Measurements from ENCODE around the gene KRT9. TPM values are rescaled to one million over a fixed set of nuclear protein-coding genes. Genes with fewer than 3 reads are reported as not detected.
A peak's percentile ranks its signal among the peaks of the same experiment; 100 is the strongest.
"Not testable (repeated sequence)": the region's sequence is repeated elsewhere in the genome, so short reads cannot be mapped to it uniquely, and the experiment has no call there.

Gene KRT9
- total RNA-seq, 1 experiment from 2014 or later = 0.21 TPM

DNA sequence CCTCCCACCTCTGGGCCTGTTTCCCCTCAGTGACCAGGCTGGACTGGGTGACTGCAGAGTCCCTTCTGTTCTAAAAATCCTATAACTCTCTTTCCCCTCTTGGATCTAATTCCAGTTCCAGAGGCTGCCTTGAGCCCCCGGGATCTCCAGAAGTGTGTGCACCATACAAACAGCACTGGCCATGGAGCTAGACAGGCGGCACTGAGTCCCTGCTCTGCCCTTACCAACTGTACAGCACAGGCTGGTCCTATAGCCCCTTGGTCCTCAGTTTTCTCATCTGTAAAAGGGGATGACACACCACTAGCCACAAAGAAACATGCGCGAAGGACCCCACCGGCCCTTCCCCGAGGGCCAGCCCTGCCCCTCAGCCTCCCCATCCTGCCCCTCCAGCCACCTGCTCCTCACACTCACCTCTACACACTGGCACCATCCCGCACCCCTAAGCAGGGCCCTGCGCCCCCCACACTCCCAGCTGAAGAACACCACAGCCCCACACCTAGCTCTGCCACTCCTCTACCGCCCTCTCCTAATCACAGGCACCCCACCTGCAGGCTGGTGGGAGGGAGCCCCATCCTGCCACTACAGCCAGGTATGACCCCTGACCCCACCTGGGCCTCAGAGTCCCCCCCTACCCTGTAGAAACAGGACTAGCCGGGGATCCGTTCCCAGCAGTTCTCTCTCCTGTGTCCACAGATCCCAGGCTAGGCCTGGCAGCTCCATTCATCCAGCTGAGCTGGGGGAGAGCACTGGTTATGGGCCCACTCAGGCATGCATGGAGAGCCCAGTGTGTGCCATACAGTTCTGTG, 41.6 kb upstream of the KRT9 start:
- no peaks in the 10 kb centered on the region for H3K27me3 Mint-ChIP-seq (ENCODE audit: insufficient read depth, unreplicated experiment)
- no peak for DNase-seq (ENCODE audit: unreplicated experiment)
- TF ChIP-seq, protein P1, sequence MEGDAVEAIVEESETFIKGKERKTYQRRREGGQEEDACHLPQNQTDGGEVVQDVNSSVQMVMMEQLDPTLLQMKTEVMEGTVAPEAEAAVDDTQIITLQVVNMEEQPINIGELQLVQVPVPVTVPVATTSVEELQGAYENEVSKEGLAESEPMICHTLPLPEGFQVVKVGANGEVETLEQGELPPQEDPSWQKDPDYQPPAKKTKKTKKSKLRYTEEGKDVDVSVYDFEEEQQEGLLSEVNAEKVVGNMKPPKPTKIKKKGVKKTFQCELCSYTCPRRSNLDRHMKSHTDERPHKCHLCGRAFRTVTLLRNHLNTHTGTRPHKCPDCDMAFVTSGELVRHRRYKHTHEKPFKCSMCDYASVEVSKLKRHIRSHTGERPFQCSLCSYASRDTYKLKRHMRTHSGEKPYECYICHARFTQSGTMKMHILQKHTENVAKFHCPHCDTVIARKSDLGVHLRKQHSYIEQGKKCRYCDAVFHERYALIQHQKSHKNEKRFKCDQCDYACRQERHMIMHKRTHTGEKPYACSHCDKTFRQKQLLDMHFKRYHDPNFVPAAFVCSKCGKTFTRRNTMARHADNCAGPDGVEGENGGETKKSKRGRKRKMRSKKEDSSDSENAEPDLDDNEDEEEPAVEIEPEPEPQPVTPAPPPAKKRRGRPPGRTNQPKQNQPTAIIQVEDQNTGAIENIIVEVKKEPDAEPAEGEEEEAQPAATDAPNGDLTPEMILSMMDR (IDR thresholded peaks at IDR 0.05; ENCODE audit: unreplicated experiment) = no peak
- H3K4me3 Mint-ChIP-seq (ENCODE audit: unreplicated experiment) = no peak overlapping the region
- ChIA-PET POLR2A (interaction anchor here (0.9 to 2.4 kb wide), 13 partner anchors 7 to 76 kb away, joined by 3 to 16 read pairs (median 4); partner anchors contain the start of gene KRT17), CTCF (interaction anchor here (0.5 to 3.9 kb wide), 7 partner anchors 33 to 98 kb away, joined by 3 to 22 read pairs (median 3); no protein-coding TSS in a partner anchor)
- intact Hi-C loops (cut with micrococcal nuclease) = no loop called here
- peaks cover 77% of the 10 kb centered on the region for H3K36me3 Mint-ChIP-seq (ENCODE audit: insufficient read depth, unreplicated experiment)
- H3K9me3 Mint-ChIP-seq (ENCODE audit: unreplicated experiment) = no peaks in the 10 kb centered on the region
- H3K4me1 Mint-ChIP-seq (ENCODE audit: insufficient read depth, unreplicated experiment) = peaks cover 27% of the 10 kb centered on the region
- H3K27ac Mint-ChIP-seq (ENCODE audit: low read depth, unreplicated experiment) = peak overlapping the region; percentile 50
- no TSS peak for BruUV-seq (replicated peaks)

DNA sequence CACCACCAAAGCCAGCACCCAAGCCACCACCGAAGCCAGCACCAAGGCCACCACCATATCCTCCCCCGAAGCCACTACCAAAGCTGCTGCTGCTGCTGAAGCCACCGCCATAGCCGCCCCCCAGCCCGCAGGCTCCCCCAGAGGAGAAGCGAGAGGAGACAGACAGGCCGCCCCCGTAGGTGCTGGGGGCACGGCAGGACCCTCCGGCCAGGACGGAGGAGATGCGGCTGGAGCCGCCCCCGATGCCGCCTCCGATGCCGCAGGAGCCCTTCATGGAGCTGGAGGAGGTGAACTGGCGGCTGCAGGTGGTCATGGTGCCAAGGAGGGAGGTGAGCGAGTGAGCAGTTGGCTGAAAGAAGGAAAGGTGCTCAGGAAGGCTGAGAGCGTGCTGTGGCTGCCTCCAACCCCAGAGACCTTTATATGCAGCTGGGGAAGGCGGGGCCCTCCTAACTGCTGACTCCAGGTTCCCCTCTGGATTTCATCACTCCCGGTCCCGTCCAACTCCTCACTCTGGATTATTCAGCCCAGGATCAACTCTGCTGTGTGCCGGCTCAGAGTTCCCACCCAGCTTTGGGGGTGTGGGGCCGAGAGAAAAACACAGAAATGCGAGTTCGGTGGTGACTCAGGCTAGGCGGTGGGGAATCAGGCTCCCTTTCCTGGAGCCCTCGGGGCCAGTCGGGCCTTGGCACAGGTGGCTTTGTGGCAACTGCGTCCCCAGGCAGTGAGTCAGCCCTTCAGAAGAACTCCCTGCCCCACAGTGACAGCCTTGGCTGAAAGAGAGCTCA, 40.7 kb upstream of the KRT9 start, which contains the start of gene KRT16:
Gene KRT16 (minus strand): TSS at position 392 of the 785 bp plus-strand sequence. CDS start 79 bp downstream, at position 313.
- ChIA-PET CTCF (interaction anchor here (0.5 to 3.9 kb wide), 5 partner anchors 32 to 93 kb away, joined by 3 to 22 read pairs (median 3); no protein-coding TSS in a partner anchor), POLR2A (interaction anchor here (0.7 to 2.4 kb wide), 13 partner anchors 8 to 762 kb away, joined by 3 to 16 read pairs (median 4); partner anchors contain the start of gene KRT17)
- intact Hi-C loops (cut with micrococcal nuclease); BruUV-seq (replicated peaks); H3K27me3 Mint-ChIP-seq (ENCODE audit: insufficient read depth, unreplicated experiment); H3K9me3 Mint-ChIP-seq (ENCODE audit: unreplicated experiment): not testable (repeated sequence)
- Mint-ChIP-seq H3K4me1 (ENCODE audit: insufficient read depth, unreplicated experiment) (peaks cover 27% of the 10 kb centered on the region), H3K4me3 (ENCODE audit: unreplicated experiment) (peak within 1 kb of the TSS; percentile 62), H3K36me3 (ENCODE audit: insufficient read depth, unreplicated experiment) (peaks cover 70% of the 10 kb centered on the region), H3K27ac (ENCODE audit: low read depth, unreplicated experiment) (peak within 1 kb of the TSS; percentile 50)
- DNase-seq (ENCODE audit: unreplicated experiment) = peak; percentile 85

DNA sequence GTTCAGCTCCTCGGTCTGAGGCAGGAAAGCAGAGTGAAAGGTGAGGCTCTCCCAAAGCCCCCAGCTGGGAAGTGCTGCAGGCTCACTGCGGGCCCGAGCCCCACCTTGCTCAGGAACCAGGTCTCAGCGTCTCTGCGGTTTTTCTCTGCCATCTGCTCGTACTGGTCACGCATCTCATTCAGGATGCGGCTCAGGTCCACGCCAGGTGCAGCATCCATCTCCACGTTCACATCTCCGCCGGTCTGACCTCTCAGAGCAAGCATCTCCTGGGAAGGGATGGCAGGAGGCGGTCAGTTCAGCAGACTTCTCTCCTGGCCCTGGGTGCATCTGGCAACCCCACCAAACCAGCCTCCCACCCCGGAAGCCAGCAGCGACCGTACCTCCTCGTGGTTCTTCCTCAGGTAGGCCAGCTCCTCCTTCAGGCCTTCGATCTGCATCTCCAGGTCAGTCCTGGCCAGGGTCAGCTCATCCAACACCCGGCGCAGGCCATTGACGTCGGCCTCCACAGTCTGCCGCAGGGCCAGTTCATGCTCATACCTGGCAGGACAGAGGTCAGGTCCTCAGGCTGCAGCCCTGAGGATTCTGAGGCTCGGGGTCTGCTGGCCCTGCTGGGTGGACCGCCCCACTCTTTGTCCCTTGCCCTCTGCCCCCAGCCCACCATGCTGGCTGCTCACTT, 39.2 kb upstream of the KRT9 start:
- Mint-ChIP-seq H3K4me1 (ENCODE audit: insufficient read depth, unreplicated experiment) (peaks cover 27% of the 10 kb centered on the region), H3K27ac (ENCODE audit: low read depth, unreplicated experiment) (no peak overlapping the region), H3K4me3 (ENCODE audit: unreplicated experiment) (peak overlapping the region; percentile 62), H3K9me3 (ENCODE audit: unreplicated experiment) (peaks cover 14% of the 10 kb centered on the region), H3K27me3 (ENCODE audit: insufficient read depth, unreplicated experiment) (no peaks in the 10 kb centered on the region), H3K36me3 (ENCODE audit: insufficient read depth, unreplicated experiment) (peaks cover 61% of the 10 kb centered on the region)
- ChIA-PET POLR2A (no interaction called here), CTCF (interaction anchor here (0.6 to 2.6 kb wide), 6 partner anchors 32 to 702 kb away, joined by 3 to 9 read pairs (median 4); no protein-coding TSS in a partner anchor)
- TF ChIP-seq, protein P1 (IDR thresholded peaks at IDR 0.05; ENCODE audit: unreplicated experiment) = no peak
- BruUV-seq (replicated peaks) = no TSS peak
- DNase-seq (ENCODE audit: unreplicated experiment) = no peak
- intact Hi-C loops (cut with micrococcal nuclease) = no loop called here

DNA sequence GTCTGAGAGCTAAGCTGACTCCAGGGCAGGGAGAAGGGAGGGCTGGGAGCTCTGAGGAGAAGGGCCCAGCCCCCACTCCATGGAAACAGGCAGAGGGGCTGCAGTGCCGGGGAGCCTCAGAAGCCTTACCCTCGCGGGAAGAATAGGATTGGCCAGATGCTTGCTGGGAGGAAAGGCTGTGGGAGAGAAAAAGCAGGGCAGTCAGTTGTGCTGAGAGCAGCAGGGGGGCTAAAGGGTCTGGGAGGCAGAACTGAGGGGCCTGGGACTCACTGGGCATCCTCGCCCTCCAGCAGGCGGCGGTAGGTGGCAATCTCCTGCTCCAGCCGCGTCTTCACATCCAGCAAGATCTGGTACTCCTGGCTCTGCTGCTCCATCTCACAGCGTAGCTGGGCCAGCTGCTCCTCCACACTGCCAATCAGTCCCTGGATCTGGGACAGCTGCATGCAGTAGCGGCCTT, 38.2 kb upstream of the KRT9 start:
- intact Hi-C loops (cut with micrococcal nuclease); BruUV-seq (replicated peaks); DNase-seq (ENCODE audit: unreplicated experiment); H3K27ac Mint-ChIP-seq (ENCODE audit: low read depth, unreplicated experiment); POLR2A ChIA-PET; H3K27me3 Mint-ChIP-seq (ENCODE audit: insufficient read depth, unreplicated experiment): not testable (repeated sequence)
- CTCF ChIA-PET = interaction anchor here (0.6 to 2.6 kb wide), 4 partner anchors 17 to 75 kb away, joined by 3 to 8 read pairs (median 4); no protein-coding TSS in a partner anchor
- H3K9me3 Mint-ChIP-seq (ENCODE audit: unreplicated experiment) = peaks cover 18% of the 10 kb centered on the region
- H3K4me3 Mint-ChIP-seq (ENCODE audit: unreplicated experiment) = peak overlapping the region; percentile 44
- peaks cover 56% of the 10 kb centered on the region for H3K36me3 Mint-ChIP-seq (ENCODE audit: insufficient read depth, unreplicated experiment)
- peaks cover 22% of the 10 kb centered on the region for H3K4me1 Mint-ChIP-seq (ENCODE audit: insufficient read depth, unreplicated experiment)

DNA sequence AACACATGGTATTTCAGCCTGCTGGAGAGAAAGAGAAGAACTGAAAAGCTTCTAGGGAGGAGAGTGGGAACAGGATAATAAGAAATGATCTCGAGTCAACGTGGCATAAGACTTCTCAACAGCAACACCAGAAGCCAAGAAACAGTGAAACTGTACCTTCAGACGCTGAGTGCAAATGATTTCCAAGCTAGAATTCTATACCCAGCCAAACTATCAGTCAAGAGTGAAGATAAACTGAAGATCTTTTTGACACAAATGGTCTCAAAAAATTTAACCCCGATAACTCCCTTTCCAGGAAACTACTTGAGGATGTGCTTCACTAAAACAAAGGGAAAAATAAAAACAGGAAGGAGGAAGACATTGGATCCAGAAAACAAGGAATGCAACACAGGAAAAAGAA, 35.1 kb upstream of the KRT9 start:
- ChIA-PET POLR2A (interaction anchor here (0.7 to 1.1 kb wide), 2 partner anchors 12 to 203 kb away, joined by 3 to 4 read pairs; no protein-coding TSS in a partner anchor), CTCF (interaction anchor here (0.8 to 1.6 kb wide), 3 partner anchors 40 to 491 kb away, joined by 3 to 4 read pairs (median 3); no protein-coding TSS in a partner anchor)
- Mint-ChIP-seq H3K4me1 (ENCODE audit: insufficient read depth, unreplicated experiment) (peaks cover 13% of the 10 kb centered on the region), H3K9me3 (ENCODE audit: unreplicated experiment) (peaks cover 18% of the 10 kb centered on the region), H3K36me3 (ENCODE audit: insufficient read depth, unreplicated experiment) (peaks cover 35% of the 10 kb centered on the region)
- intact Hi-C loops (cut with micrococcal nuclease); H3K27me3 Mint-ChIP-seq (ENCODE audit: insufficient read depth, unreplicated experiment); H3K4me3 Mint-ChIP-seq (ENCODE audit: unreplicated experiment); H3K27ac Mint-ChIP-seq (ENCODE audit: low read depth, unreplicated experiment); DNase-seq (ENCODE audit: unreplicated experiment); BruUV-seq (replicated peaks): not testable (repeated sequence)

All from MCF 10A (cell line).